Spleen (tissue), 11 donors: ENCODE measurements around the gene CLDN18. TPM values are rescaled to one million over a fixed set of nuclear protein-coding genes. Genes with fewer than 3 reads are reported as not detected.

Experiments used
- DNase-seq: peaks from one replicate; pipeline ENCODE4 v3.0.0-alpha.2; 2020
- H3K27ac ChIP-seq, 8 donors: fragments of 200-600 bp; sonication (generic) in 7 of 8; 1 replicate in 4 of 8; 2 replicates in 4 of 8; pipeline versions ENCODE4 v1.5.0 to v1.8.0; 2016 to 2021; ENCODE audit warnings: inconsistent platforms in 4 of 8, mild to moderate bottlenecking in 4 of 8, moderate library complexity in 1 of 8
- H3K27me3 ChIP-seq, 7 donors: fragments of 200-600 bp; sonication (generic) in 6 of 7; replicated peaks in 1 of 7; 1 replicate in 4 of 7; 2 replicates in 3 of 7; pipeline versions ENCODE4 v1.5.0 to v1.8.0; 2016 to 2021; ENCODE audit warnings: inconsistent platforms in 3 of 7, mild to moderate bottlenecking in 1 of 7
- H3K36me3 ChIP-seq, 6 donors: fragments of 200-600 bp; sonication (generic) in 5 of 6; 1 replicate in 4 of 6; 2 replicates in 2 of 6; pipeline versions ENCODE4 v1.5.0 to v1.8.0; 2016 to 2021; ENCODE audit warnings: inconsistent platforms in 2 of 6
- H3K4me1 ChIP-seq, 6 donors: fragments of 200-600 bp; sonication (generic) in 5 of 6; 1 replicate in 3 of 6; 2 replicates in 3 of 6; pipeline versions ENCODE4 v1.5.0 to v1.8.0; 2016 to 2021; ENCODE audit warnings: inconsistent platforms in 3 of 6
- H3K4me3 ChIP-seq, 8 donors: fragments of 200-600 bp; sonication (generic) in 7 of 8; 1 replicate in 4 of 8; 2 replicates in 4 of 8; pipeline versions ENCODE4 v1.5.0 to v1.8.0; 2016 to 2021; ENCODE audit warnings: inconsistent platforms in 4 of 8, mild to moderate bottlenecking in 4 of 8, moderate library complexity in 2 of 8
- H3K9me3 ChIP-seq, 8 donors: fragments of 200-600 bp; sonication (generic) in 7 of 8; 1 replicate in 4 of 8; 2 replicates in 4 of 8; pipeline versions ENCODE4 v1.5.0 to v1.8.0; 2016 to 2021; ENCODE audit warnings: inconsistent platforms in 4 of 8
- POLR2A ChIP-seq, 3 donors: fragments of 450-650 bp; IDR thresholded peaks; one replicate each; pipeline ENCODE4 v1.5.1; 2017; ENCODE audit warnings: antibody characterized with exemption in 3 of 3, mild to moderate bottlenecking in 1 of 3
- POLR2AphosphoS5 ChIP-seq, 3 donors: sonication (generic); formaldehyde crosslinking; IDR thresholded peaks; one replicate each; pipeline ENCODE4 v1.5.1; 2017; ENCODE audit warnings: antibody characterized with exemption in 3 of 3
- WGBS, 5 donors: extraction: QIAGEN DNeasy Blood & Tissue Kit in 3 of 5; methylation state at CpG; one replicate each; pipeline versions ENCODE4 v1.1.5 to v1.1.7; 2013 to 2018; 5-methylcytosine and 5-hydroxymethylcytosine counted together
- intact Hi-C: fragments of 100-400 bp; cut with DNase I; formaldehyde crosslinking; loops from one replicate; pipeline ENCODE4 v1.15.0; 2023; ENCODE audit warnings: low total_unique reads
- polyA plus RNA-seq, 3 donors: library from polyadenylated mRNA; stranded (reverse); fragments of 200-250 nt; gene quantifications; one replicate each; pipeline ENCODE4 v1.2.1, GENCODE V29; 2013
- total RNA-seq, 7 donors: library from RNA; depleted of rRNA in 3 of 7; stranded (reverse); fragments of >200 nt in 3 of 7; fragmentation: NEBNext Ultra II Directional in 4 of 7; extraction: Animal tissue kit (Norgen Biotek cat#: 25700) in 4 of 7; gene quantifications; one replicate each; pipeline versions ENCODE4 v1.1.0 to v1.2.1, GENCODE V29; 2016 to 2021
- TF ChIP-seq, protein P1 (sequence below), 11 experiments: fragments of 200-600 bp in 7 of 11; fragments of 450-650 bp in 4 of 11; sonication (generic) in 4 of 11; IDR thresholded peaks in 8 of 11; conservative IDR thresholded peaks in 3 of 11; 1 replicate in 7 of 11; 2 replicates in 4 of 11; pipeline versions ENCODE4 v1.4.0 to v1.8.0; 2016 to 2021; ENCODE audit warnings: antibody characterized with exemption in 11 of 11, inconsistent platforms in 4 of 11, mild to moderate bottlenecking in 1 of 11
- donor health status: healthy with polysubstance abuse.
- donor health status: DM: no; HTN: no; CAD: no; lungs with moderate emphysema.
- donor health status: DM: no; HTN: no; CAD: no.
- donor health status: Bipolar disorder and iron deficiency.
- donor health status: healthy.
- donor health status: DM: no; HTN: no; CAD: no.
- donor health status: DM: yes; HTN: yes; CAD: no.

Gene CLDN18
- total and polyA plus RNA-seq, 10 donors, result not detected

DNA sequence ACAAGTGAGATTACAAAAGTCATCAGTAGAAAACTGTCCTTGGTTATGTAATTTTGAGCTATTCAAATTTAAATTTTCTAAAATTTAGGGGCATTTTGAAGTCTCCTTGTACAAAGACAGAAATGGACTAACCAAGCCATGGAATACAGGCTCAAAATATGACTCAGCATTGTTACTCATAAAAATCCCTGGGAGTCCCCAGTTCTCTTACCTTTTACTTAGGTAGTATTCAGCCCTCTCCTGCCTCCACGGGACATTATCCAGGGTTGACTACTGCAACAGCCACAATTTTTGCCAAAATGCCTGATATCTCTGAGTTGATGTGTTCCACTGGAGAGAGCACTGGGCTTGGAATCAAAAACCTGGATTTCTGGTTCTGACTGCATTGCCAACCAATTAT is 25.0 kb downstream of the CLDN18 start:
- peaks cover 0 to 20% (median 0%) of the 10 kb centered on the region in 6 donors for H3K36me3 ChIP-seq
- no peaks in the 10 kb centered on the region for H3K4me1 ChIP-seq
- intact Hi-C loops, result no loop called here
- TF ChIP-seq, protein P1, sequence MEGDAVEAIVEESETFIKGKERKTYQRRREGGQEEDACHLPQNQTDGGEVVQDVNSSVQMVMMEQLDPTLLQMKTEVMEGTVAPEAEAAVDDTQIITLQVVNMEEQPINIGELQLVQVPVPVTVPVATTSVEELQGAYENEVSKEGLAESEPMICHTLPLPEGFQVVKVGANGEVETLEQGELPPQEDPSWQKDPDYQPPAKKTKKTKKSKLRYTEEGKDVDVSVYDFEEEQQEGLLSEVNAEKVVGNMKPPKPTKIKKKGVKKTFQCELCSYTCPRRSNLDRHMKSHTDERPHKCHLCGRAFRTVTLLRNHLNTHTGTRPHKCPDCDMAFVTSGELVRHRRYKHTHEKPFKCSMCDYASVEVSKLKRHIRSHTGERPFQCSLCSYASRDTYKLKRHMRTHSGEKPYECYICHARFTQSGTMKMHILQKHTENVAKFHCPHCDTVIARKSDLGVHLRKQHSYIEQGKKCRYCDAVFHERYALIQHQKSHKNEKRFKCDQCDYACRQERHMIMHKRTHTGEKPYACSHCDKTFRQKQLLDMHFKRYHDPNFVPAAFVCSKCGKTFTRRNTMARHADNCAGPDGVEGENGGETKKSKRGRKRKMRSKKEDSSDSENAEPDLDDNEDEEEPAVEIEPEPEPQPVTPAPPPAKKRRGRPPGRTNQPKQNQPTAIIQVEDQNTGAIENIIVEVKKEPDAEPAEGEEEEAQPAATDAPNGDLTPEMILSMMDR (IDR thresholded peaks at IDR 0.05 in 8 of 11, conservative IDR thresholded peaks at IDR 0.05 in 3 of 11), result no peak
- TF ChIP-seq POLR2AphosphoS5 (IDR thresholded peaks at IDR 0.05), result no peak
- TF ChIP-seq POLR2A (IDR thresholded peaks at IDR 0.05), result no peak
- H3K4me3 ChIP-seq, result no peak overlapping the region
- peaks cover 0 to 5% (median 0%) of the 10 kb centered on the region in 7 donors for H3K27me3 ChIP-seq
- no peak overlapping the region for H3K27ac ChIP-seq
- no peak for DNase-seq
- 71 to 95% (median 86%) methylated on average over 1 of the region's 1 CpG for WGBS, 5 donors
- no peaks in the 10 kb centered on the region for H3K9me3 ChIP-seq

DNA sequence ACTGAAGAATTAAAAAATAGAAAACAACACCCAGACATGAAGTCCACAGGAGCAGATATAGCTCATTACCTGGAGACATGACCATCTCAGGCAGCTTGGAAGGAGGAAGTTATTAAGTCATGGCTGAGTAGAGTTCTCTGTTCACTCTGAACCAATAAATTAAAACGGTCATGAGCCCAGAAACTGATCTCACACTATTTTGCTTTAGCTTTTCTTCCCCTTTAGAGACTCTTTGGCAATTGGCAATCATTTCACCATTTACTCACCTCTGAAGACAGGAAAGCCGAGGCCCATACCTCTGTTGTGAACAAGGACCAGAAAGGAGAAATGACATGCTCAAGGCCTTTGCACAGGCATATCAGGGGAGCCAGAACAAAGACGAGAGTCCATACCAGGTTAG is 26.6 kb downstream of the CLDN18 start:
- no peak for TF ChIP-seq POLR2AphosphoS5 (IDR thresholded peaks at IDR 0.05)
- TF ChIP-seq, protein P1 (IDR thresholded peaks at IDR 0.05 in 8 of 11, conservative IDR thresholded peaks at IDR 0.05 in 3 of 11), result no peak
- TF ChIP-seq POLR2A (IDR thresholded peaks at IDR 0.05), result no peak
- intact Hi-C loops, result no loop called here
- WGBS, 5 donors, result 27 to 73% (median 45%) methylated on average over 3 of the region's 3 CpGs

DNA sequence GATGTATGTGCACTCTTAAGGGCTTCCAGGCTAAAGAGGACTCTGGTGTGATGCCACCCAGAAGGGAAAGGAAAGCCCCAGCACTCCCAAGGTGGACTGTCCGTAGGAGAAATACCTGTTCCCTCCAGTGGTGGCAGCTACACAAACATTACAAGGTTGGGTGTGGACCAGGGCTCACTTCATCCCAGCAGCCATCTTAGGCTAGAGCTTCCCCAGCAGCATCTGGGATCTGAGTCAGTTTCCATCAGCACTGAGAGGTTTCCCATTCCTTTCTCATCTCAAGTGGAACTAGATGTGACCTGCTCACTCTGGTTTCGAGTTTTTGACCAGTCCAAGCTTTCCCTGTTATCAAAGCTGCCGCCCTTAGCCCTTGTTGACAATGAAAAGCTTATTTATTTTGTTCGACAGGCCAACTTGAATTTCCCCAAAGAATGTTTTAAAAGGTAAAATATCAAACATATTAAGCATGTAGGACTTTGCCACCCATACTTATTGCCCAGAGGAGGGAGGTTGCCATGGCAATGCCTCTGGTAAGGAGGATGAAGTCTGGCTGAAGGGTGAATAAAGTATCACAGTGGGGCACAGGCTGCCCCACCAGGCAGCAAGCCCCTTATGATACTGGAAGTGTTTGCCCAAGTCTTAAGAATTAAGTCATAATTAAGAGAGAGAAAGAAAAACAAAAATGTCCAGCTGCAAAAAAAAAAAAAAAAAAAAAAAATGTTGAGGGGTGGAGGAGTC is 28.9 kb downstream of the CLDN18 start:
- TF ChIP-seq, protein P1 (IDR thresholded peaks at IDR 0.05 in 8 of 11, conservative IDR thresholded peaks at IDR 0.05 in 3 of 11), result no peak
- 76 to 93% (median 87%) methylated on average over 3 to 4 of the region's 4 CpGs for WGBS, 5 donors
- DNase-seq, result no peak
- Histone ChIP-seq H3K36me3 (peaks cover 0 to 7% (median 0%) of the 10 kb centered on the region in 6 donors), H3K9me3 (no peaks in the 10 kb centered on the region), H3K27me3 (peaks cover 0 to 5% (median 0%) of the 10 kb centered on the region in 7 donors), H3K4me1 (no peaks in the 10 kb centered on the region), H3K27ac (no peak overlapping the region), H3K4me3 (no peak overlapping the region)
- intact Hi-C loops, result no loop called here

More for the DNA sequence above, 26.6 kb downstream of the CLDN18 start:
- Histone ChIP-seq H3K27ac (no peak overlapping the region), H3K27me3 (peaks cover 0 to 5% (median 0%) of the 10 kb centered on the region in 7 donors), H3K4me1 (no peaks in the 10 kb centered on the region), H3K36me3 (peaks cover 0 to 7% (median 0%) of the 10 kb centered on the region in 6 donors), H3K9me3 (no peaks in the 10 kb centered on the region), H3K4me3 (no peak overlapping the region)
- no peak for DNase-seq

DNA sequence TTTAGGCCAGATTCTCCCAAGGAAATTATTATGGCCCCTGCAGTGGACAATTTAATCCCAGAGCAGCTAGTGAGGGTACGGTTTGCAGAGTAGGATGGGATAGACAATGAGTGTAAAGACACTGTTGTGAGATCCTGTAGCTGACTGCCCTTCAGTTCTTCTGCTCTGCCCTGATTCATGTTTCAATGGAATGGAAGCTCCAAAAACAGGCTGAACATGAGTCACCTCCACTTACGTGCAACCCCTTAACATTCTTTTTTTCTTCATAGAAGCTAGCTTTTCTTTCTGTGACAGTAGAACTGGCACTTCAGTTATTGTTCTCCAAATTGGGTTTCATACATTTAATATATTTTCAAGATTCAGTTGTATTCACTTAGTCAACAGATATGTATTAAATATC is 32.1 kb downstream of the CLDN18 start:
- DNase-seq, result no peak
- Histone ChIP-seq H3K4me1 (no peaks in the 10 kb centered on the region), H3K27ac (no peak overlapping the region), H3K9me3 (no peaks in the 10 kb centered on the region), H3K4me3 (no peak overlapping the region), H3K36me3 (no peaks in the 10 kb centered on the region), H3K27me3 (no peaks in the 10 kb centered on the region)
- 85 to 93% (median 90%) methylated on average over 2 of the region's 2 CpGs for WGBS, 5 donors
- intact Hi-C loops, result no loop called here
- TF ChIP-seq, protein P1 (IDR thresholded peaks at IDR 0.05 in 8 of 11, conservative IDR thresholded peaks at IDR 0.05 in 3 of 11), result no peak
- TF ChIP-seq POLR2A (IDR thresholded peaks at IDR 0.05), result no peak
- TF ChIP-seq POLR2AphosphoS5 (IDR thresholded peaks at IDR 0.05), result no peak
